Measurements from ENCODE around the gene ITGA8.
"Not testable (repeated sequence)": the region's sequence is repeated elsewhere in the genome, so short reads cannot be mapped to it uniquely, and the experiment has no call there.

The ITGA8 gene

DNA sequence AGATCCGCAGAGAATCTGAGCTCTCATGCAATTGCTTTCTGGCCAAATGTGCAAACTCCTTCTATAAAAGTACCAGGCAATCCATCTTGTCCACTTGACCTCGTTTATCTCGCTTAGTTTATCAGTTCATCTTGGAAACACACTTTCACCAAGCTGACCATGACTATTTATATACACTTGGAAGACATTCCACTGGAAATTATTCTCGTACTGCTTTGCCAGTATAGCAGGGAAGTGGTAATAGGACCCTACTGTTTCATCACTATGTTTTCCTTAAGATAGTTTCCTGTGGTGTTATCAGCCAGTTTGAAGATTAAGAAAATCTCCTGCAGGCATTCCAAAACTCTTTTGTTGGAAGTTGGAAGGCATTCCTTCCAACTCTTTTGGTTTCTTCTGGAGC is 233.3 kb downstream of the ITGA8 start:
- DNase-seq = no peak

DNA sequence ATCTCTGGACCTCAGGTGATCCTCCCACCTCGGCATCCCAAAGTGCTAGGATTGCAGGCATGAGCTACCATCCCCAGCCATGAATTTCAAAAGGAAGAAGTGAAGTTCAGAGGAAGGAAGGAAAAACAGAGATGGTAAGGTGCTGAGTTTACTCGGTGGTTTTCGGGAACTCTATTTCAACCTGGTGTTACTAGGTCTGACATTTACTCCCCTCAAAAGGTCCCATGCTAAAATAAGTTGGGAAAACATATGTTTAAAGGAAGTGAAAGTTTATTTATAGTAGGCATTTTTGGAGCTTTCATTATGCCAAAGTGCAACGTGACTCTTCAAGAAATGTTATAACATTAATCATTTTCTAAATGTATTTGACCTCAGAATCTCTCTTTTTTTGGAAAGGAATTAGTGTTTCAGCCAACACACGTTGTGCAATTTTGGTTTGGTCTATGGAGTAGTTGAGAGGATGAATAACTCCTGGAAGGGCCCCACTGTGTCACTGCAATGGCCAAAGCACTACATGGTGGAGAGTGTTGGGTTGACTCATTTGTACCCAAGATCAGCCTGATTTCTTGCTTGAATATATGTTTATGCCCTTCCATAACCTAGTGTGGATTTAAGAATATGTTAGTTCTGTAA is 233.9 kb downstream of the ITGA8 start:
- DNase-seq = no peak

DNA sequence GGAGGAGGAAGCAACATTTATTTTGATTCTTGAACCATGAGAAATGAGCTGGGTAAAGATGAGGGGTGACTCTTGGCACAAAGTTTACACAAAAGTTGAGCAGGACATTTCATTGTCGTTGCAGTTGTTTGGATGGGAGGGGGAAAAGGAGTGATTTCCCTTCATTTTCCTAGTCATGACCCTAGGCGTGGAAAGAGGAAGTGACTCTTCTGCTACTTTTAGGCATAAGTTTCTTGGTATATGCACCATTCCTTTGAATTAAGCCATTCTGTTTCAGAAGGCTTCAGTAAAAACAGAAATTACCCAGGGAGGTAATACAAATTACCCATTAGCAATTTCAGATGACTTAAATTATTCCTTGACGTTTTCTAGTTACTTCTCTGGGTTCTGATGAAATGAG is 234.7 kb downstream of the ITGA8 start:
- no peak for DNase-seq

DNA sequence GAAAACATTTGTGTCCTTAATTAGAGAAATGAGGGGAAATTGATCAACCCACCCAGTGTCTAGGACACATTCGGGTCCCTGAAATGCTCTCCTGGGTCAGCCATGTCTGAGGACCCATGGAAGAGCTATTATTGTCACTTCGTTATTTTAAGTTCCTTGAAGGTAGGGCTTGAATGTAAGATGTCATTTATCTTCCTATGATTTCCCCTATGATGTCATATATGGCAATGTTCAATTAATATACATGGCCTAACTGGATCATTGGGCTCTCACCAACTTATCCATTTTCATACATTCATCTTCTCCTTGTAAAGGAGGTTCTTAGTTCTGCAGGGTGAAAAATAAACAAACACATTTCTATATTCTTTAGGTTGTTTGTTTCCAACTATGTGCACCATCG is 235.6 kb downstream of the ITGA8 start:
- no peak for DNase-seq

DNA sequence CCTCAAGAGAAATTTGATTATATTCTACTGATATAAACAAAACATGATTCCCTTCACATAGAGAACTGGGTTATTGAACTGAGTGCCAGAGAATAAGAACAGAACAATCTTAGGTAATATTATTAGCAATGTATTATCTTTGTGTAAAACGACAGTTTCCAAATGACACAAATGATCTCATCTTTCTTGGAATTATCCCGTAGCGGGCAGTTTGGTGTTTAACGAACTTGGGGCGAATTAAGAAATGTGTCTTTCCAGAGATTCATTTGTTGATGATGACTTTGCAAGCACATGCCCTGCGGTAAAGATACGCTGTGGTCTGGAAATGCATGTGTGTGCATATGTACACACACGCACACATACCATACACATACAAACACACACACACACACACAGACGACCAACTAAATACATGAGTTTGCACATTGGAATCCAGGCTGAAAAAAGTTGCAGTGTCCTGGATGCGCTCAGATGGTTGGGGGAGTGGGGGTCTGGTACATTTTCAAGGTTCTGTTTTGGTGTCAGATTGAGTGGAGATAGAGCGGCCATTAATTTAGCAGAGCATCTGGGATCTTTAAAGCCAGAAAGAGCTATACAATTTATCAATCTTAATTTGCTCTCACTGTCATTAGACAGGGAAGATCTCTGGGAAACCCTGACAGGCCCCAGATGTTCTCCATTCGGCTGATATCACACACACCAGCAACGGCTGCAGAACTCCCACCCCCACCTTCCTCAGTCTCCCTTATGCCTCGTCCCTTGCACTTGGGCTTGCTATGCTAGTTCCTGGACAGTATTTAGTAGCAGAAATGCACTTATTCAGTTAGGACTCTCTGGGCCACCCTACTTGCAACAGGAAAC is 236.3 kb downstream of the ITGA8 start:
- DNase-seq = no peak

DNA sequence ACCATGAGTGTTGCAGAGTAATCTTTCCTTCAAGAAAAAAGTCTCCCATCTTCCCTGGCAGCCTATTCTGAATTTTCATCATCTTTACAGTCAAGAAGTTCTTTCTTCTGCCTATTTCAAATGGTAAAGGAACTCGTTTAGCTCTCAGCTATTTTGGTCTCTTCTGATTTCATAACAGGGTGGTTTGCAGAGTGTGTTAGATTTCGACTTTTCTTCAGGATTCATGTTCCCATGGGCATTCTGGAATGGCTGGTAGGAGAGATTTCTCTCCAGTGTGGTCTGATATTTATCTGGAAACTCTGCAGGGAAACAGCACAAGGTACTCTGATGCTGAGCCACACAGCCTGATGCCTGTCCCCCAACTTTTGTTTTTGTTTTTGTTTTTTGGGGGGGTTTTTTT is 237.6 kb downstream of the ITGA8 start:
- no peak for DNase-seq

DNA sequence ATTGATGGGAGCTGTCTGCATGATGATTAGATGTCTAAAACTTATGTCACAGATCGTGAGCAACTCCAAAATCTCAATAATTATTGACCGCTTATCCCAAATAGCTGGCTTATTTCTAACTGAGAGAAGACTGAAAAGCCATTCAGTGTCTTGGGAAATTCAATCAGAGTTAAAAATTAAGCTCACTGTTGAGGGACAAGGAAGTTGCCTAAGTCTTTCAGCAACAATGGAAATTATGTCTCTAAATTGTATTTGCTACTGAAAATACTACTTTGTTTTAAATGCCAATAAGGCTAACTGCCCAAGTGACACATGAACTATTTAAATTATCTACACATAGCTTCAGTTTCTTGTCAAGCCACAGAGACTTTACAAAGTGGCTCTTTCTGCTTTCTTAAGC is 240.8 kb downstream of the ITGA8 start:
- DNase-seq = no peak

DNA sequence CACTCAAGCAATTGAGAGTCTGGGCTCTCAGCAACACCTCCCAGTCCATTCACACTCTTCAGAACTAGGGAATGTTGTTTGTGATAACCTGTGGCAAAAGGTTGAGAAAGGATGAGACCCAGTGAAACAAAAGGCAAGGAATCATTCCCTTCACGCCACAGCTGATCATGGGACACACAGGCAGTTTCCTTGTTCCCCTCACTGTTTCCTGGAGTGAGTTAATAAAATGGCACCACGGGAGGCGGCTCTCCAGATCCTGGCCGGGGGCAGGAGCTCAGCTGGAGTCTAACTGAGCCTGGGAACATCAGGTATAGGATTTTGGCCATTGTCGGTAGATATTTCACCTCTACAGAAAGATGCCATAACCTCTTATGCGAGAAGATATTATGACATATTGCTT is 241.3 kb downstream of the ITGA8 start:
- no peak for DNase-seq

DNA sequence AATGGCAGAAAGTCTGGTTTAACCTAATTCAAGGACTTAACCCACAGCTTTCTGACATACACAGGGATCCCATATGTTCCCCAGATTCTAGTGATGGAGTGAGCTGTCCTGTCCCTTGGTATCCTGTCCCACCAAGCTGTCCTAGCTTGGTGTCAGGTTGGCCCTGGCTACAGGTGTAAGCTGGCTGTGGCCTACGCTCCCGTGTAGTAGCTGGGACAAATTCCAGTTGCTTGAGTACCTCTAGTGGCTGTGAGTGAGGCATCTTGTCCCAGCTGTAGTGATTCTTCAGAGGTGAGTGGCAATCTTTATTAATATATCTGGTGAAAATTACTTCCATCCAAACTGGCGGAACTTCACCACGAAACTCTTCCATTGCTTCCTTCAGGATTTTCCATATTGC is 243.4 kb downstream of the ITGA8 start:
- no peak for DNase-seq

DNA sequence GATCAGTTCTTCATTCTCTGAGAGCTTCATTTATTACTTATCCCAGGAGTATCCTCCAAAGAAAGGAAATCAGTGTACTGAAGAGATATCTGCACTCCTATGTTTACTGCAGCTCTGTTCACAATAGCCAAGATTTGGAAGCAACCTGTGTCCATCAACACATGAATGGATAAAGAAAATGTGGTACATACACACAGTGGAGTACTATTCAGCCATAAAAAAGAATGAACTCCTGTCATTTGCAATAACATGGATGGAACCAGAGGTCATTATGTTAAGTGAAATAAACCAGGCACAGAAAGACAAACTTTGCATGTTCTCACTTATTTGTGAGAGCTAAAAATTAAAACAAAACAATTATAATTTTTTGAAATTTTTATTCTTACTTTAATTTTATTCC is 244.3 kb downstream of the ITGA8 start:
- DNase-seq = not testable (repeated sequence)

DNA sequence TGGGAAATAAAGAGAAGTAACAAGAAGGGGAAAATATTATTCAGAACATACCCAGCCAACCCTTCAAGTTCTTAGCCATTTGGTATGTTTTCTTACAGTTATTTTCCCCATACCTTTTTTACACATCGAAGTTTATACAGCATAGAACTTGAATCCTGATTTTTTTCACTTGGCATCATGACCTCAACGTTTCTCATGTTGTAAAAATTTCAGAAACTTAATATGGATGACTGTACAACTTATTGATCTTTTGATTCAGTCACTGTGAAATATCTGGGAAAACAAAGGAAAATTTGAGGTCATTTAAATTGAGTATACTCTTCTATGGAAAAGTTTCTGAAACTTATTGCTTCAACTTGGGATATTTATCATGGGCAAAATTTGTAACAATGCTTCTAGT is 245.1 kb downstream of the ITGA8 start:
- no peak for DNase-seq

DNA sequence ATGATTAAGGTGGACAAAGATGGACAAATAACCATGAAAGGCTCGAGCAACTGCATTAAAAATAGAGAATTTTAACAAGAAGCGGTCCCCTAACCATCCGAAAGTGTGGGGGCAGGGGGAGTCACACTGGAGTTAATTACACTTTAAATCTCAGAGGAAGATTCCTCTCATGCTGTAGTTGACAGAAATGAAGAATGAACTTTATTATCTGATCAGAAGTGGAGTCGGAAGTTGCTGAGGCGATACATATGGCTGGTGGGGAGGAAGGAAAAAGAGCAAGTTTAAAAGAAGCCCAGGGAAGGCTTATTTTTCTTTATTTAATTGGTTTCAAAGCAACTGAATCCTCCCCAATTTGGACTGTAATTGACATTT is 246.3 kb downstream of the ITGA8 start:
- no peak for DNase-seq

DNA sequence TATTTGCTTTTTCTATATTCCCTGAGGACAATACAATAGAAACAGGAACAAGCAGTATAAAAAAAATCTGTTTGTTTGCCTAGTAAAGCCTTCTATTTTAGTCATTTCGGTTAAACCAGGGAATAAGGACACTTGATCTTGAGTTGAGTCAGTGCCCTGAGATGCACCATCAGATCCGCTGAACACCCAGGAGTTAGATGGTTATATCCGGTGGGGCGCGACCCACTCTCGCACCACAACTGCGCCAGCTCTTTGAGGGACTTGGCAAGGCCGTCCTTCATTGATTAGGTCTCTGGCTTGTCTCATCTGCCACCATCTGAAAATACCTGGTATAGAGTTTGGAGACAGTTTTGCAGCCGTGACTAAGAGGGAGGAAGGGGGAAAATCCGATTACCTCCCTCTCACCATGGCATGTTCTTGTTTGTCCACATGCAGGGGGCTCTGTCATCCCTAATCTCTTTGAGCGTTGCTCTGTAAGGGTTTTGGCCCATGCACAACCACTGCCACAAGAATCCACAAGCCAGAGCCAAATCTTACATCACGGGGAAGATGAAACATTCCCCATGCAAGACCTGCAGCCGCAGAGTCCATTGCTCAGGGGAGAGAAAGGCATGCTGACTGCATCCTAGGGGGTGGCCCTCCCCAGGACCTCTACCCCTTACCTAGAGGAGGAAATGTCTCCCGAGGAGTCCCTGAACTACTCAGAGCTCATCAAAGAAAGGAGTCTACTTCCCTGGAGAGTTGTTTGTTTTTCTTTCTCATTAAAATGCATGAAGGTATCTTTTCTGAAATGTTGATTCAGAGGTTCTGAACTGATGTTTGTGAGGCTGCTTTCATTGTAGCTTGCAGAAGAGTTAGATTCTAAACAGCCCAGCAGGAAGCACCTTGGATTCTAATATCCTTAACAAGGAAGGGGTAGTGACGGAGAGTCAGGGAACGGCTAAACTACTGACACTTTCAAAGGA is 247.0 kb downstream of the ITGA8 start:
- DNase-seq = no peak

DNA sequence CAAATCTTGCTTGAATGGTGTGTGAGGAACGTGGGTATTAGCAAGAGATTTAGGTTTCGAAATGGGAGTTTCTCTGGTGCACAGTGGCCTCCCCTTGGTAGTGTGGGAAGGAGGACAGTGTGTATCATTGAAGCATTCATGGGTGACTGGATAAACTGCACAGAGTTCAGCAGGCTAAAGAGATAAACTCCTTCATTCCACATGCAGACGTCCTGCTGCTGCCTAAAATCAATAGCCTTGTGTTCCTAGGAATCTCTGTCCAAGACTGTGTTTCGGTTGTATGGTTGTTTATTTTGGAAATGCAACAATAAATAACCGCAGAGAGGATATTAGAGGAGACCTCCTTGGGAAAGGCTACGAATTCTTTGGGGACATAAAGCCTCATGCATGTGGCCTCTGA is 247.7 kb downstream of the ITGA8 start:
- DNase-seq = no peak

DNA sequence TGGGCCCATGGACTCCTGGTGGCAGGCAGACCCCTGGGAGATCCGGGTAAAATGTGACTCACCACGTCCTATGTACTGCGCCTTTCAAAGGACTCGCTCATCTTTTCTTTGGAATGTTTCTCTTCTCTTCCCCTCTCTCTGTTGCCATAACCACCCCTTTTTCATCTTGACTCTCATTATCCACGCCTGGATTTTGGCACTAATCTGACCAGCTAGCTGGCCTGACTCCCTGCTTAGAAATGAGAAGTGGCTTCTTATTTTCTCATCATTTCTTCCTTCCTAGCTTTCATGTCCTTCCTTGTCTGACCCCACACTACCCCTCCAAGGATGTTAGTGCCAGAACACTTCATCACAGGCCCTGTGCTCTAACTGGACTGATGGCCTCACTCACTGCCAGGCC is 250.6 kb downstream of the ITGA8 start:
- DNase-seq = no peak

DNA sequence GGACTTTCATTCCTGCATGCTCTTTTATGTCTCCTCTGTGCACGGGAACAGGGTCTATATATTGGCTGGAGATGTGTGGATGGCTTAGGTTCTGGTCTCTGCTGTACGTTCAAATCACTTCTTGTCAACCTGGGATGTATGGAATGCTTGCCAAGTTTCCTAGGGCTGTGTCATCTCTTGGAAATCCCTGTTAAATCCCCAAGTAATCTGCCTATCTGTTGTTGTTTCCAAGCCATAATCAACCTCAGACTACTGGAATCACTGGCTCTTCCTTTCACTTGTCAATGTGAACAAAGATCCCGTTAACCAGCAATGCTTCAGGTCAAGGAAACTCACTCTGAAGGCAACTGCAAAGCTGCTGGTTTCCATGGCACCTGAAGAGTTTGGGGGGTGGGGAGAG is 255.3 kb downstream of the ITGA8 start:
- DNase-seq = no peak

All from 8988T (cell line).